IPS-18c (cell line): ENCODE measurements around the gene TMEM132E.
"Not testable (repeated sequence)": the region's sequence is repeated elsewhere in the genome, so short reads cannot be mapped to it uniquely, and the experiment has no call there.

Experiments
- H3K4me3 ChIP-seq: 2 replicates; pipeline ENCODE4 v1.7.0; 2013; ENCODE audit warnings: low read depth, mild to moderate bottlenecking, low read length, moderate library complexity; ENCODE audit not compliant: insufficient read depth
- H3K9me3 ChIP-seq: one replicate; pipeline ENCODE4 v1.6.1; 2013; ENCODE audit warnings: mild to moderate bottlenecking, low read length, moderate library complexity; ENCODE audit not compliant: control insufficient read depth, insufficient read depth

Gene TMEM132E

GRCh38 chr17:34579017-34579946, at the start of gene TMEM132E:
TSS of gene TMEM132E (plus strand) at chr17:34579582. CDS start at chr17:34581077, 1,495 bp downstream.
- H3K4me3 ChIP-seq, result peak within 1 kb of the TSS; percentile 57
- H3K9me3 ChIP-seq, result no peaks in the 10 kb centered on the region

GRCh38 chr17:34530918-34531317, 48.5 kb upstream of the TMEM132E start:
- H3K9me3 ChIP-seq, result no peaks in the 10 kb centered on the region
- no peak overlapping the region for H3K4me3 ChIP-seq

- H3K9me3 ChIP-seq, result no peaks in the 10 kb centered on the region
These were observed 46.9 kb upstream of the TMEM132E start for GRCh38 chr17:34532281-34533065.

GRCh38 chr17:34533806-34534527, 45.4 kb upstream of the TMEM132E start:
- H3K4me3 ChIP-seq, result no peak overlapping the region
- H3K9me3 ChIP-seq, result no peaks in the 10 kb centered on the region

More at GRCh38 chr17:34532281-34533065, 46.9 kb upstream of the TMEM132E start:
- no peak overlapping the region for H3K4me3 ChIP-seq

GRCh38 chr17:34537445-34537844, 41.9 kb upstream of the TMEM132E start:
- H3K9me3 ChIP-seq, result no peaks in the 10 kb centered on the region
- no peak overlapping the region for H3K4me3 ChIP-seq

GRCh38 chr17:34538582-34538981, 40.8 kb upstream of the TMEM132E start:
- not testable (repeated sequence) for H3K4me3 ChIP-seq, H3K9me3 ChIP-seq

- H3K4me3 ChIP-seq, result no peak overlapping the region
- no peaks in the 10 kb centered on the region for H3K9me3 ChIP-seq
These were observed 39.5 kb upstream of the TMEM132E start for GRCh38 chr17:34539881-34540280.

- H3K4me3 ChIP-seq, result no peak overlapping the region
These were observed 36.6 kb upstream of the TMEM132E start for GRCh38 chr17:34542700-34543336.

GRCh38 chr17:34547453-34548063, 31.8 kb upstream of the TMEM132E start:
- H3K4me3 ChIP-seq, result no peak overlapping the region
- peaks cover 2% of the 10 kb centered on the region for H3K9me3 ChIP-seq

More at GRCh38 chr17:34542700-34543336, 36.6 kb upstream of the TMEM132E start:
- H3K9me3 ChIP-seq, result no peaks in the 10 kb centered on the region

GRCh38 chr17:34549966-34550365, 29.4 kb upstream of the TMEM132E start:
- Histone ChIP-seq H3K9me3 (peaks cover 2% of the 10 kb centered on the region), H3K4me3 (no peak overlapping the region)

GRCh38 chr17:34553907-34554306, 25.5 kb upstream of the TMEM132E start:
- Histone ChIP-seq H3K9me3 (peaks cover 2% of the 10 kb centered on the region), H3K4me3 (no peak overlapping the region)

GRCh38 chr17:34556384-34556783, 23.0 kb upstream of the TMEM132E start:
- Histone ChIP-seq H3K4me3 (no peak overlapping the region), H3K9me3 (no peaks in the 10 kb centered on the region)

- Histone ChIP-seq H3K4me3 (no peak overlapping the region), H3K9me3 (no peaks in the 10 kb centered on the region)
These were observed 22.5 kb upstream of the TMEM132E start for GRCh38 chr17:34556931-34557330.

- no peaks in the 10 kb centered on the region for H3K9me3 ChIP-seq
- no peak overlapping the region for H3K4me3 ChIP-seq
These were observed 18.1 kb upstream of the TMEM132E start for GRCh38 chr17:34561328-34561727.

- no peak overlapping the region for H3K4me3 ChIP-seq
- no peaks in the 10 kb centered on the region for H3K9me3 ChIP-seq
These were observed 17.0 kb upstream of the TMEM132E start for GRCh38 chr17:34562387-34562786.

GRCh38 chr17:34565713-34566112, 13.7 kb upstream of the TMEM132E start:
- Histone ChIP-seq H3K4me3 (no peak overlapping the region), H3K9me3 (no peaks in the 10 kb centered on the region)
